Measurements from ENCODE around the gene MRRF.
"Not testable (repeated sequence)": the region's sequence is repeated elsewhere in the genome, so short reads cannot be mapped to it uniquely, and the experiment has no call there.

Gene MRRF

GRCh38 chr9:122355336-122355875, 90.7 kb downstream of the MRRF start:
- no peak for DNase-seq (ENCODE audit: low read depth in 2 of 2)

- DNase-seq (ENCODE audit: low read depth in 2 of 2), result no peak
These were observed 91.9 kb downstream of the MRRF start for GRCh38 chr9:122356627-122357026.

GRCh38 chr9:122360891-122361290, 96.2 kb downstream of the MRRF start:
- no peak for DNase-seq (ENCODE audit: low read depth in 2 of 2)

- DNase-seq (ENCODE audit: low read depth in 2 of 2), result not testable (repeated sequence)
These were observed 98.4 kb downstream of the MRRF start for GRCh38 chr9:122363131-122363530.

- DNase-seq (ENCODE audit: low read depth in 2 of 2), result no peak
These were observed 99.6 kb downstream of the MRRF start for GRCh38 chr9:122364117-122364782.

- no peak for DNase-seq (ENCODE audit: low read depth in 2 of 2)
These were observed 100.1 kb downstream of the MRRF start for GRCh38 chr9:122364783-122365150.

- DNase-seq (ENCODE audit: low read depth in 2 of 2), result no peak
These were observed 101.5 kb downstream of the MRRF start for GRCh38 chr9:122366074-122366660.

- DNase-seq (ENCODE audit: low read depth in 2 of 2), result no peak
These were observed 102.4 kb downstream of the MRRF start for GRCh38 chr9:122367065-122367464.

GRCh38 chr9:122367774-122368460, 103.2 kb downstream of the MRRF start:
- DNase-seq (ENCODE audit: low read depth in 2 of 2), result no peak

- no peak for DNase-seq (ENCODE audit: low read depth in 2 of 2)
These were observed 104.0 kb downstream of the MRRF start for GRCh38 chr9:122368642-122369041.

- DNase-seq (ENCODE audit: low read depth in 2 of 2), result no peak
These were observed 105.6 kb downstream of the MRRF start for GRCh38 chr9:122370303-122370702.

GRCh38 chr9:122370869-122371755, 106.4 kb downstream of the MRRF start, which contains the start of gene PTGS1:
PTGS1 (plus strand) TSS chr9:122371024; CDS start chr9:122371085, 61 bp downstream.
- DNase-seq (ENCODE audit: low read depth in 2 of 2), result no peak

GRCh38 chr9:122371846-122372245, 107.2 kb downstream of the MRRF start:
- no peak for DNase-seq (ENCODE audit: low read depth in 2 of 2)

GRCh38 chr9:122372856-122373845, 108.5 kb downstream of the MRRF start:
- DNase-seq (ENCODE audit: low read depth in 2 of 2), result no peak

- no peak for DNase-seq (ENCODE audit: low read depth in 2 of 2)
These were observed 110.3 kb downstream of the MRRF start for GRCh38 chr9:122374885-122375420.

GRCh38 chr9:122376796-122377195, 112.1 kb downstream of the MRRF start:
- no peak for DNase-seq (ENCODE audit: low read depth in 2 of 2)

- no peak for DNase-seq (ENCODE audit: low read depth in 2 of 2)
These were observed 112.8 kb downstream of the MRRF start for GRCh38 chr9:122377241-122378164.

- DNase-seq (ENCODE audit: low read depth in 2 of 2), result no peak
These were observed 113.6 kb downstream of the MRRF start for GRCh38 chr9:122378236-122378635.

- no peak for DNase-seq (ENCODE audit: low read depth in 2 of 2)
These were observed 114.7 kb downstream of the MRRF start for GRCh38 chr9:122379340-122379739.

Measured in stimulated activated CD8-positive, alpha-beta memory T cell treated with anti-CD3 and anti-CD28 coated beads, Interleukin-15, amount 100 ng/mL, for 48 hours (primary cell).